HepG2 (cell line): ENCODE results near the gene PLXNB2. TPM values are rescaled to one million over a fixed set of nuclear protein-coding genes. Genes with fewer than 3 reads are reported as not detected.

Experiments
- AHR ChIP-seq: IDR thresholded peaks from 2 replicates; pipeline ENCODE4 v1.6.1; 2018; ENCODE audit warnings: missing genetic modification reagents, missing compliant biosample characterization
- CBX5 ChIP-seq: sonication (generic); formaldehyde crosslinking; IDR thresholded peaks from 2 replicates; pipeline ENCODE4 v1.4.0; 2020; ENCODE audit warnings: missing genetic modification reagents, borderline replicate concordance
- DR1 ChIP-seq: sonication (generic); formaldehyde crosslinking; IDR thresholded peaks from 2 replicates; pipeline ENCODE4 v1.8.0; 2021; ENCODE audit warnings: mild to moderate bottlenecking, missing genetic modification reagents, inconsistent platforms
- GPN1 ChIP-seq: sonication (generic); formaldehyde crosslinking; IDR thresholded peaks from 2 replicates; pipeline ENCODE4 v1.5.1; 2020; ENCODE audit warnings: missing genetic modification reagents, borderline replicate concordance
- HMG20A ChIP-seq: IDR thresholded peaks from 2 replicates; pipeline ENCODE4 v1.6.1; 2016; ENCODE audit warnings: borderline replicate concordance
- HOXA3 ChIP-seq: sonication (generic); formaldehyde crosslinking; IDR thresholded peaks from 2 replicates; pipeline ENCODE4 v1.5.0; 2020; ENCODE audit warnings: missing genetic modification reagents
- HOXA7 ChIP-seq: sonication (generic); formaldehyde crosslinking; IDR thresholded peaks from 2 replicates; pipeline ENCODE4 v1.8.1; 2022; ENCODE audit warnings: mild to moderate bottlenecking, missing genetic modification reagents, moderate library complexity
- HOXD1 ChIP-seq: sonication (generic); formaldehyde crosslinking; IDR thresholded peaks from 2 replicates; pipeline ENCODE4 v1.5.0; 2020; ENCODE audit warnings: missing genetic modification reagents
- KDM6A ChIP-seq: IDR thresholded peaks from 2 replicates; pipeline ENCODE4 v1.6.1; 2016; ENCODE audit warnings: low read depth
- MYC ChIP-seq: sonication (generic); formaldehyde crosslinking; IDR thresholded peaks from 2 replicates; pipeline ENCODE4 v1.9.0; 2021; ENCODE audit warnings: missing genetic modification reagents, borderline replicate concordance
- NCOR1 ChIP-seq: fragments of 200-600 bp; sonication (generic); IDR thresholded peaks from 2 replicates; pipeline ENCODE4 v1.7.0; 2017; ENCODE audit warnings: antibody characterized with exemption, low read length, borderline replicate concordance
- NR0B2 ChIP-seq: sonication (generic); formaldehyde crosslinking; IDR thresholded peaks from 2 replicates; pipeline ENCODE4 v1.4.0; 2020; ENCODE audit warnings: mild to moderate bottlenecking, missing genetic modification reagents
- PATZ1 ChIP-seq: sonication (generic); formaldehyde crosslinking; IDR thresholded peaks from 2 replicates; pipeline ENCODE4 v1.4.0; 2020; ENCODE audit warnings: missing genetic modification reagents
- POGZ ChIP-seq: sonication (generic); formaldehyde crosslinking; IDR thresholded peaks from 2 replicates; pipeline ENCODE4 v1.4.0; 2020; ENCODE audit warnings: mild to moderate bottlenecking, missing genetic modification reagents
- SETDB1 ChIP-seq: sonication (generic); formaldehyde crosslinking; IDR thresholded peaks from 2 replicates; pipeline ENCODE4 v1.5.1; 2020; ENCODE audit warnings: missing genetic modification reagents, mild to moderate bottlenecking, borderline replicate concordance
- SNAI1 ChIP-seq: sonication (generic); formaldehyde crosslinking; IDR thresholded peaks from 2 replicates; pipeline ENCODE4 v1.5.0; 2020; ENCODE audit warnings: mild to moderate bottlenecking, missing genetic modification reagents, borderline replicate concordance
- SOX6 ChIP-seq, 2 experiments: fragments of 450-650 bp in 1 of 2; sonication (generic) in 1 of 2; formaldehyde crosslinking in 1 of 2; IDR thresholded peaks; 2 replicates each; pipeline versions ENCODE4 v1.4.0 to v1.6.1; 2017 to 2020; ENCODE audit warnings: antibody characterized with exemption in 1 of 2, mild to moderate bottlenecking in 1 of 2, missing genetic modification reagents in 1 of 2
- TBX2 ChIP-seq: sonication (generic); formaldehyde crosslinking; IDR thresholded peaks from 2 replicates; pipeline ENCODE4 v1.5.0; 2020; ENCODE audit warnings: missing genetic modification reagents, mild to moderate bottlenecking, borderline replicate concordance
- TRIM24 ChIP-seq: sonication (generic); formaldehyde crosslinking; IDR thresholded peaks from 2 replicates; pipeline ENCODE4 v1.8.0; 2022; ENCODE audit warnings: mild to moderate bottlenecking, missing genetic modification reagents
- ZNF33A ChIP-seq: sonication (generic); formaldehyde crosslinking; IDR thresholded peaks from 2 replicates; pipeline ENCODE4 v1.5.1; 2020; ENCODE audit warnings: missing genetic modification reagents, mild to moderate bottlenecking, moderate library complexity, borderline replicate concordance
- ZNF646 ChIP-seq: sonication (generic); formaldehyde crosslinking; IDR thresholded peaks from 2 replicates; pipeline ENCODE4 v1.9.0; 2021; ENCODE audit warnings: mild to moderate bottlenecking, missing genetic modification reagents
- ZNF777 ChIP-seq: sonication (generic); formaldehyde crosslinking; IDR thresholded peaks from 2 replicates; pipeline ENCODE4 v1.4.0; 2020; ENCODE audit warnings: missing genetic modification reagents
- polyA plus RNA-seq, 8 experiments: library from polyadenylated mRNA; depleted of rRNA in 3 of 8; stranded (reverse) in 7 of 8; unstranded in 1 of 8; fragments of >200 nt; fragmentation: Illumina TruSeq in 4 of 8; extraction: Trizol in 4 of 8; gene quantifications; 2 replicates each; pipeline versions ENCODE4 v1.2.1 to v1.2.3, GENCODE V29; 2011 to 2016; ENCODE audit warnings: low read depth in 4 of 8, missing spikeins in 1 of 8, mixed read lengths in 1 of 8; ENCODE audit not compliant: insufficient read depth in 1 of 8
- total RNA-seq, 5 experiments: library from RNA; depleted of rRNA; stranded (reverse); fragments of >200 nt; fragmentation: Illumina TruSeq; extraction: Trizol; gene quantifications; 2 replicates each; pipeline ENCODE4 v1.2.3, GENCODE V29; 2016; ENCODE audit warnings: low read depth in 1 of 5

Gene PLXNB2
- total and polyA plus RNA-seq, 2 of the 13 experiments (the other 11 are each of a cell fraction or from before 2014, with no cell fraction given) = 32.6 to 68.9 TPM

- TF ChIP-seq NR0B2 (CRISPR knock-in tag) (0 out of 2 replicates have a peak, but pooled peaks have one; percentile 34), POGZ (CRISPR knock-in tag) (no peak), SOX6 (IDR thresholded peaks at IDR 0.05) (no peak), SOX6 (CRISPR knock-in tag; IDR thresholded peaks at IDR 0.05) (no peak), DR1 (no peak), SNAI1 (0 out of 2 replicates have a peak, but pooled peaks have one; percentile 38), MYC (CRISPR knock-in tag) (0 out of 2 replicates have a peak, but pooled peaks have one; percentile 42), TRIM24 (CRISPR knock-in tag) (no peak), HOXA3 (peak; percentile 51; the same call in 1 of the 2 replicates), HMG20A (no peak), GPN1 (no peak), HOXD1 (CRISPR knock-in tag) (no peak), KDM6A (CRISPR knock-in tag) (0 out of 2 replicates have a peak, but pooled peaks have one; percentile 37), ZNF646 (no peak), AHR (no peak), NCOR1 (peak; percentile 52; the same call in 1 of the 2 replicates), ZNF33A (CRISPR knock-in tag) (no peak), ZNF777 (CRISPR knock-in tag) (peak; percentile 48; the same call in 1 of the 2 replicates), CBX5 (0 out of 2 replicates have a peak, but pooled peaks have one; percentile 49), HOXA7 (no peak), PATZ1 (CRISPR knock-in tag) (peak; percentile 68), SETDB1 (no peak), TBX2 (peak; percentile 35; the same call in 1 of the 2 replicates)
Measured at GRCh38 chr22:50310949-50311444, 3.6 kb upstream of the PLXNB2 start (continued).
